Lower leg skin (tissue), 3 donors: ENCODE results near the gene PXDN.

Experiments used
- POLR2A ChIP-seq, 2 donors: fragments of 450-650 bp; IDR thresholded peaks; one replicate each; pipeline ENCODE4 v1.6.1; 2016 to 2017; ENCODE audit warnings: antibody characterized with exemption in 2 of 2, mild to moderate bottlenecking in 1 of 2, moderate library complexity in 1 of 2
- TF ChIP-seq, protein P1 (sequence below), 3 donors: fragments of 450-650 bp; IDR thresholded peaks; one replicate each; pipeline ENCODE4 v1.5.1; 2016; ENCODE audit warnings: antibody characterized with exemption in 3 of 3, mild to moderate bottlenecking in 3 of 3, moderate library complexity in 2 of 3

DNA sequence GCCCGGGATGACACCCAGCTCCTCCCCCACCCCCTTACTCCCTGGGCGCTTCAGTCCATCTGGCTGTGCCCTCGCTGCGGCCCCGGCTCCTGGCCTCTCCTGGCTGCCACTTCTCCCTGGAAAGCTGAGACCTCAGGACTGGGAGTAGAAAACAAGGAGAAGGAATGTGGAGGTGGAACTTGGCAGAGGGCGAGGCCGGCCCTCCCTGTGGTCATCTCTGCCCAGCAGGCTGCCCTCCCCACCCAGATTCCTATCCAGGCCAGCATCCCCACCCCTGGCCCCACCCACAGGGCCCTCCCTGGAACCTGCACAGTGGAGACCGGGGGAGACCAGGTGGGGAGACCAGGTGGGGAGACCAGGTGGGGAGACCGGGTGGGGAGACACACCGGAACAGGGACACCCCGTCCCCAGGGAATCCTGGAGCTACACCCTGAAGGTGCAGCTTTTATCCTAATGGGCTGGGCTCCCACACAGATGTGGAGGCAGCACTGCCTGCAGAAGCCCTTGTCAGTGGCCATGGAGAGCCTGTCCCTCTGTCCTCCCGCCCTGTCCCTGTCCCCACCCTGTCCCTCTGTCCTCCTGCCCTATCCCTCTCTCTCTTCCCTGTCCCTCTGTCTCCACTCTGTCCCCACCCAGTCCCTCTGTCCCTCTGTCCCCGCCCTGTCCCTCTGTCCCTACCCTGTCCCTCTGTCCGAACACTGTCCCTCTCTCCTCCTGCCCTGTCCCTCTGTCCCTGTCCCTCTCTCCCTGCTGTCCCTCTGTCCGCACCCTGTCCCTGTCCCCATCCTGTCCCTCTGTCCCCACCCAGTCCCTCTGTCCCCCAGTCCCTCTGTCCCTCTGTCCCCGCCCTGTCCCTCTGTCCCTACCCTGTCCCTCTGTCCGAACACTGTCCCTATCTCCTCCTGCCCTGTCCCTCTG lies 157.1 kb downstream of the PXDN start:
- TF ChIP-seq, protein P1, sequence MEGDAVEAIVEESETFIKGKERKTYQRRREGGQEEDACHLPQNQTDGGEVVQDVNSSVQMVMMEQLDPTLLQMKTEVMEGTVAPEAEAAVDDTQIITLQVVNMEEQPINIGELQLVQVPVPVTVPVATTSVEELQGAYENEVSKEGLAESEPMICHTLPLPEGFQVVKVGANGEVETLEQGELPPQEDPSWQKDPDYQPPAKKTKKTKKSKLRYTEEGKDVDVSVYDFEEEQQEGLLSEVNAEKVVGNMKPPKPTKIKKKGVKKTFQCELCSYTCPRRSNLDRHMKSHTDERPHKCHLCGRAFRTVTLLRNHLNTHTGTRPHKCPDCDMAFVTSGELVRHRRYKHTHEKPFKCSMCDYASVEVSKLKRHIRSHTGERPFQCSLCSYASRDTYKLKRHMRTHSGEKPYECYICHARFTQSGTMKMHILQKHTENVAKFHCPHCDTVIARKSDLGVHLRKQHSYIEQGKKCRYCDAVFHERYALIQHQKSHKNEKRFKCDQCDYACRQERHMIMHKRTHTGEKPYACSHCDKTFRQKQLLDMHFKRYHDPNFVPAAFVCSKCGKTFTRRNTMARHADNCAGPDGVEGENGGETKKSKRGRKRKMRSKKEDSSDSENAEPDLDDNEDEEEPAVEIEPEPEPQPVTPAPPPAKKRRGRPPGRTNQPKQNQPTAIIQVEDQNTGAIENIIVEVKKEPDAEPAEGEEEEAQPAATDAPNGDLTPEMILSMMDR (IDR thresholded peaks at IDR 0.05): no peak
- no peak for TF ChIP-seq POLR2A (IDR thresholded peaks at IDR 0.05)
